ENCODE measurements around the gene CARD9. TPM values are rescaled to one million over a fixed set of nuclear protein-coding genes. Genes with fewer than 3 reads are reported as not detected.
A peak's percentile ranks its signal among the peaks of the same experiment; 100 is the strongest.

The CARD9 gene
- total RNA-seq, 1 donor from 2014 or later, result 1.6 TPM

DNA sequence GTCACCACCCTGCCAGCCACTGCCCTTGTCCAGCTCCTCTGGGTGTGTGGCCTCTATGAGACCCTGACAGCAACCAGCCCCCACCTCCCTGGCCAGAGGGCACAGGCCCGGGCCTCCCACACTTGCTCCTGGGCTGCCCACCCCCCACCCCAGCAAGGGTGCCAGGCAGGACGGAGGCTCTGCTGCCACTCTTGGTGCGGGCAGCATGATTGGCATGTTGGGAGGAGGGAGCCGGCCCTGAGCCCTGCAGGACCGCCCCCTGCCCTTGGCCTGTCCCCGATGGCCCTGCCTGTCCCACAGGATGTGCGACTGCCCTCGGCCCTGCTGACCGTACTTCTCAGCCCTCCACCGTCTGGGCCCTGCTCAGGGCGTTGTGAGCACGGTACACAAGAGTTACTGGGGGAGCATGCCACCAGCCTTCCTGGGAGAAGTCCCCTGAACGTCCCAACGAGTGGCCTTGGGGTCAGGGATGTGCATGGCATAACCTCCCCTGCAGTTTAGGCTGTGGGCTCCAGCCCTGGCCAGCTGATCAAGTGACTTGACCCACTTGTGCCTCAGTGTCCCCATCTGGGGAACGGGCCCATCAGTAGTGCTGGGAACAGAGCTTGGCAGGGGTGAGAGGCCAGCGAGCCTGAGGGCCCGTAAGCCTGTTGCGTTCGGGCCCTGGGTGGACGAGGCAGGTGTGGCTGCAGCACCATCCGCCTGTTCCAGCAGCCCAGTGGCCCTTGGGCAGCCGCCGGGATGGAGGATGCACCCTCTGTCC is 30.2 kb downstream of the CARD9 start:
- Mint-ChIP-seq H3K27me3 (no peaks in the 10 kb centered on the region), H3K4me3 (ENCODE audit: low read depth) (no peak overlapping the region), H3K9me3 (ENCODE audit: low read depth) (no peaks in the 10 kb centered on the region), H3K4me1 (ENCODE audit: low read depth) (peaks cover 3% of the 10 kb centered on the region), H3K27ac (peak overlapping the region; percentile 87), H3K36me3 (ENCODE audit: insufficient read depth) (peaks cover 4% of the 10 kb centered on the region)
- TF ChIP-seq, protein P1, sequence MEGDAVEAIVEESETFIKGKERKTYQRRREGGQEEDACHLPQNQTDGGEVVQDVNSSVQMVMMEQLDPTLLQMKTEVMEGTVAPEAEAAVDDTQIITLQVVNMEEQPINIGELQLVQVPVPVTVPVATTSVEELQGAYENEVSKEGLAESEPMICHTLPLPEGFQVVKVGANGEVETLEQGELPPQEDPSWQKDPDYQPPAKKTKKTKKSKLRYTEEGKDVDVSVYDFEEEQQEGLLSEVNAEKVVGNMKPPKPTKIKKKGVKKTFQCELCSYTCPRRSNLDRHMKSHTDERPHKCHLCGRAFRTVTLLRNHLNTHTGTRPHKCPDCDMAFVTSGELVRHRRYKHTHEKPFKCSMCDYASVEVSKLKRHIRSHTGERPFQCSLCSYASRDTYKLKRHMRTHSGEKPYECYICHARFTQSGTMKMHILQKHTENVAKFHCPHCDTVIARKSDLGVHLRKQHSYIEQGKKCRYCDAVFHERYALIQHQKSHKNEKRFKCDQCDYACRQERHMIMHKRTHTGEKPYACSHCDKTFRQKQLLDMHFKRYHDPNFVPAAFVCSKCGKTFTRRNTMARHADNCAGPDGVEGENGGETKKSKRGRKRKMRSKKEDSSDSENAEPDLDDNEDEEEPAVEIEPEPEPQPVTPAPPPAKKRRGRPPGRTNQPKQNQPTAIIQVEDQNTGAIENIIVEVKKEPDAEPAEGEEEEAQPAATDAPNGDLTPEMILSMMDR (IDR thresholded peaks at IDR 0.05; ENCODE audit: unreplicated experiment), result no peak
- no peak for DNase-seq (ENCODE audit: low spot score, unreplicated experiment)

DNA sequence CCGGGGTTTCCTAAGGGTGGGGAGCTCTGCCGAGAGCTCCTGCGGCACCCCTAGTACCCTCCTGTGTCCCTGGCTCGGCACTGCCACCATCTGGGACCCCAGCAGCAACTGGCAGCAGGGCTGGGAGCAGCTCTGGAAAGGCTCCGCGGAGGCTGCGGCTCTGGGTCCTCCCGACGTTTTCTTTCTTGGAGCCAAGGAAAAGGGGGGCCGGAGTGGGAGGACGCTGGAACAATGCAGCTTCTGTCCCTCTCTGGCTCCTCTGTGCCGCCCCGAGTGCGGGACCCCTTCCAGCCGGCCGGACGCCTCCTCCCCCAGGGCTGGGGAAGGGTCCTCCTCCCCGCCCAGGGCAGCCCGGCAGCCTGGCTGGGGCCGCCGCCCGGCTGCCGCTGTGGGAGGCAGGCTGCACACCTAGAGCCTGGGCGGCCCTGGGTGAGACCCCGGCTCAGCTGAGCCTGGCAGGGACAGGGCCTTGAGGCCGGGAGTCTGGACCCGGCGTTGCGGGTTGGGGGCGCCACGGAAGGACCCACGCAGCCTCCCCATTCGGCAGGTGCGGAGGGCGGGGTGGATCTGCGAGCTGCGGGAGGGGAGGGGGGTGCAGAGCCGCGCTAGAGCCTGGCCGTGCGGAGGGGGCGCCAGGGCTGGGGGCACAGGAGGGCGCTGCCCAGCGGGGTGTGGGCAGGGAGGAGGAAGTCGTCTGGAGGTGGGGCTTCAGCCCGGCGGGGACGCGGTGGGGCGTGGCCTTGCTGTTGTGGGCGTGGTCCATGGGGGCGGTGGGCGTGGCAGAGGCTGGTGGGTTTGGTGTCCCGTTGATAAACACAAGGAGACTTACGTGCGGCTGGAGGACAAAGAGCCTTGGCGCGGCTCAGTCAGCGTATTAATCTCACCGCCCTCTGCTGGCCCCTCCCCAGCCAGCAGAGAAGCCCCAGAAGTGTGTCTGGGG is 31.0 kb downstream of the CARD9 start:
- H3K36me3 Mint-ChIP-seq (ENCODE audit: insufficient read depth), result peaks cover 4% of the 10 kb centered on the region
- peak; percentile 87 for DNase-seq (ENCODE audit: low spot score, unreplicated experiment)
- H3K27me3 Mint-ChIP-seq, result no peaks in the 10 kb centered on the region
- peak overlapping the region; percentile 59 for H3K4me3 Mint-ChIP-seq (ENCODE audit: low read depth)
- H3K27ac Mint-ChIP-seq, result peak overlapping the region; percentile 87
- H3K9me3 Mint-ChIP-seq (ENCODE audit: low read depth), result no peaks in the 10 kb centered on the region
- H3K4me1 Mint-ChIP-seq (ENCODE audit: low read depth), result peaks cover 3% of the 10 kb centered on the region
- TF ChIP-seq, protein P1 (IDR thresholded peaks at IDR 0.05; ENCODE audit: unreplicated experiment), result no peak

DNA sequence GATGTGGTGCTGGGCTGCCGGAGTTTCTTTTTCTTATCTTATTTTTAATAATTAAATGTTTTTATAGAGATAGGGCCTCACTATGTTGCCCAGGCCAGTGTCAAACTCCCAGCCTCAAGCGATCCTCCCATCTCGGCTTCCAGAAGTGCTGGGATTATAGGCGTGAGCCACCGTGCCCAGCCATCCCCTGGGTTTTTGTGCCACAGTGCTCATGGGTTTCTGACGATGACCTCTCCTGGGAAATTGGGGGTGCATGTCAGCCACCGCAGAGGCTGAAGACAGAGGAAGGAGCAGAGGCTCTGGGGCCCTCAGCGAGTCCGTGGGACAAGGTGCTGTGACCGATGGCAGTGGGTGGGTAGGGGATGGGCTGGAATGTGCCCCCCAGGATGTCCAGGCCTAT is 31.7 kb downstream of the CARD9 start:
- Mint-ChIP-seq H3K27me3 (no peaks in the 10 kb centered on the region), H3K27ac (peak overlapping the region; percentile 52), H3K4me1 (ENCODE audit: low read depth) (peaks cover 3% of the 10 kb centered on the region), H3K4me3 (ENCODE audit: low read depth) (no peak overlapping the region), H3K36me3 (ENCODE audit: insufficient read depth) (peaks cover 4% of the 10 kb centered on the region), H3K9me3 (ENCODE audit: low read depth) (no peaks in the 10 kb centered on the region)
- DNase-seq (ENCODE audit: low spot score, unreplicated experiment), result no peak
- TF ChIP-seq, protein P1 (IDR thresholded peaks at IDR 0.05; ENCODE audit: unreplicated experiment), result no peak

DNA sequence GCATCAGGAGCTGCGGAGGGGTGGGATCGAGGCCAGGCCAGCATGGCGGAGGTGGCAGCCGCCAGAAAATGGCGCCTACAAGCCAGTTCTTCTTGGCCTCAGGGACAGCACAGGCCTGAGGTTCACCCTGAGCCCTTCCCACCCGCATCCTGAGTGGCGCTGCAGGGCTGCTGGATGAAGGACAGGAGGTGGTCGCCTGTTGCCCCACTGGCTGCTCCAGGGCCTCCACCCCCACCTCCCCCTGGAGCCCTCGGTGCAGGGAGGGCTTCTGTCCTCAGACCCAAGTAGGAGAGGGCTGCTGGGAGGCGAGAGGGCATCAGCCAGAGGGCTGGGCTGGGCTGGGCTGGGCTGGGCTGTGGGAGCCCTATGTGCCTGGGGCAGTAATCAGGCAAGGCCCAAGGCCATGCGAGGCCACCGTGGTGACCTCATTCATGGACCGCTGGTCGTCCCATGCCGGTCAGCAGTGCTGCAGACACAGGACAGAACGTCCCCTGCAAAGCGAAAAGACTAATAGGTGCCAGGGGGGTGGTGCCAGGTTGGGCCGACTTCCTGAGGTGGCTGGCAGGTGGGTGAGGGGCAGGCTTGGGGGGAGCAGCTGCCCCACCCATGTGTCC is 32.3 kb downstream of the CARD9 start:
- TF ChIP-seq, protein P1 (IDR thresholded peaks at IDR 0.05; ENCODE audit: unreplicated experiment), result no peak
- Mint-ChIP-seq H3K4me1 (ENCODE audit: low read depth) (peaks cover 3% of the 10 kb centered on the region), H3K9me3 (ENCODE audit: low read depth) (no peaks in the 10 kb centered on the region), H3K36me3 (ENCODE audit: insufficient read depth) (peaks cover 4% of the 10 kb centered on the region), H3K27ac (no peak overlapping the region), H3K27me3 (no peaks in the 10 kb centered on the region), H3K4me3 (ENCODE audit: low read depth) (no peak overlapping the region)
- no peak for DNase-seq (ENCODE audit: low spot score, unreplicated experiment)

All from progenitor cell of endocrine pancreas (in vitro differentiated cells).